ENCODE data around the gene RASSF10. TPM values are rescaled to one million over a fixed set of nuclear protein-coding genes. Genes with fewer than 3 reads are reported as not detected.

Gene RASSF10
- polyA plus RNA-seq, 1 of the 3 experiments (the other 2 are of a cell fraction) = not detected

GRCh38 chr11:12963792-12964536 lies 45.2 kb upstream of the RASSF10 start:
- Histone ChIP-seq H3K27ac (ENCODE audit: low read depth in 2 of 2, low read length in 1 of 2) (no peak overlapping the region), H2AFZ (ENCODE audit: low read depth) (no peak overlapping the region), H3K9me3 (no peaks in the 10 kb centered on the region), H3K36me3 (replicated peaks in 1 of 2; ENCODE audit: control insufficient read depth in 1 of 2, insufficient read depth in 2 of 2, low read length in 1 of 2) (no peaks in the 10 kb centered on the region), H3F3A (replicated peaks; ENCODE audit: insufficient read depth) (no peaks in the 10 kb centered on the region), H3K4me3 (ENCODE audit: low read depth in 2 of 2, low read length in 1 of 2) (no peak overlapping the region), H3K9ac (no peak overlapping the region), H3K9me2 (no peaks in the 10 kb centered on the region), H3K79me2 (ENCODE audit: insufficient read depth) (no peaks in the 10 kb centered on the region), H3K27me3 (ENCODE audit: insufficient read depth) (no peaks in the 10 kb centered on the region), H4K20me1 (ENCODE audit: insufficient read depth) (no peaks in the 10 kb centered on the region), H3K4me2 (no peak overlapping the region), H3K4me1 (ENCODE audit: control insufficient read depth in 1 of 2, insufficient read depth in 2 of 2, low read depth in 1 of 2, low read length in 1 of 2) (no peaks in the 10 kb centered on the region; a peak in 1 of 4 replicates)
- ChIA-PET POLR2A (interaction anchor here (0.5 kb wide), 1 partner anchor 10 kb away, joined by 3 read pairs; no protein-coding TSS in a partner anchor), CTCF (interaction anchor here (0.5 to 6.8 kb wide), 69 partner anchors 9 to 673 kb away, joined by 3 to 75 read pairs (median 4); partner anchors contain the start of gene RASSF10)
- peak; percentile 88 for DNase-seq
- no peak for TF ChIP-seq ZBTB33 (IDR thresholded peaks at IDR 0.05; ENCODE audit: borderline replicate concordance, low read depth)
- TF ChIP-seq EP300 (IDR thresholded peaks at IDR 0.05; ENCODE audit: borderline replicate concordance in 1 of 2, low read depth in 1 of 2, low read length in 1 of 2) = no peak
- TF ChIP-seq CTCF (IDR thresholded peaks at IDR 0.05) = peak; percentile 93
- TF ChIP-seq RAD21 (IDR thresholded peaks at IDR 0.05; ENCODE audit: low read length) = peak; percentile 91
- peak; percentile 95 for TF ChIP-seq SMC3 (IDR thresholded peaks at IDR 0.05; ENCODE audit: low read depth, low read length)
- TF ChIP-seq RFX5 (IDR thresholded peaks at IDR 0.05; ENCODE audit: low read length) = no peak
- peak; percentile 27; the same call in 1 of the 2 replicates for TF ChIP-seq NRF1 (IDR thresholded peaks at IDR 0.05; ENCODE audit: low read depth, low read length)
- peak; percentile 33; the same call in 1 of the 2 replicates for TF ChIP-seq MXI1 (IDR thresholded peaks at IDR 0.05; ENCODE audit: low read depth, low read length)
- TF ChIP-seq TEAD4 (IDR thresholded peaks at IDR 0.05; ENCODE audit: borderline replicate concordance, insufficient read depth) = no peak
- WGBS (ENCODE audit: low lambda C conversion rate) = 13% methylated on average over 13 of the region's 13 CpGs

- no peak for DNase-seq
- POLR2A ChIA-PET = interaction anchor here (0.5 kb wide), 1 partner anchor 11 kb away, joined by 3 read pairs; no protein-coding TSS in a partner anchor
- CTCF ChIA-PET = interaction anchor here (0.7 to 6.8 kb wide), 38 partner anchors 9 to 674 kb away, joined by 3 to 75 read pairs (median 4); partner anchors contain the start of gene RASSF10
- TF ChIP-seq IRF3 (IDR thresholded peaks at IDR 0.05; ENCODE audit: low read depth, low read length) (no peak), EP300 (IDR thresholded peaks at IDR 0.05; ENCODE audit: borderline replicate concordance in 1 of 2, low read depth in 1 of 2, low read length in 1 of 2) (no peak), TAF1 (IDR thresholded peaks at IDR 0.05; ENCODE audit: borderline replicate concordance, low read depth, low read length) (no peak), TCF12 (IDR thresholded peaks at IDR 0.05) (no peak), GATA2 (CRISPR knock-in tag; IDR thresholded peaks at IDR 0.05) (no peak), CTCF (IDR thresholded peaks at IDR 0.05) (no peak), GABPA (IDR thresholded peaks at IDR 0.05; ENCODE audit: low read depth) (no peak), MEF2A (IDR thresholded peaks at IDR 0.05; ENCODE audit: borderline replicate concordance, low read depth) (no peak), NRF1 (IDR thresholded peaks at IDR 0.05; ENCODE audit: low read depth, low read length) (no peak), ELF1 (IDR thresholded peaks at IDR 0.05) (no peak), RAD21 (IDR thresholded peaks at IDR 0.05; ENCODE audit: low read length) (no peak), FOXM1 (IDR thresholded peaks at IDR 0.05; ENCODE audit: low read depth) (no peak), RXRA (IDR thresholded peaks at IDR 0.05; ENCODE audit: borderline replicate concordance, low read depth) (no peak)
Observed at GRCh38 chr11:12964650-12965049, 44.5 kb upstream of the RASSF10 start.

More at GRCh38 chr11:12964650-12965049, 44.5 kb upstream of the RASSF10 start:
- H3F3A ChIP-seq (replicated peaks; ENCODE audit: insufficient read depth) = no peaks in the 10 kb centered on the region
- H3K9ac ChIP-seq = no peak overlapping the region
- no peaks in the 10 kb centered on the region for H3K36me3 ChIP-seq (replicated peaks in 1 of 2; ENCODE audit: control insufficient read depth in 1 of 2, insufficient read depth in 2 of 2, low read length in 1 of 2)
- H3K27me3 ChIP-seq (ENCODE audit: insufficient read depth) = no peaks in the 10 kb centered on the region
- 68% methylated on average over 7 of the region's 7 CpGs for WGBS (ENCODE audit: low lambda C conversion rate)
- H3K4me1 ChIP-seq (ENCODE audit: control insufficient read depth in 1 of 2, insufficient read depth in 2 of 2, low read depth in 1 of 2, low read length in 1 of 2) = no peaks in the 10 kb centered on the region; a peak in 1 of 4 replicates
- H3K27ac ChIP-seq (ENCODE audit: low read depth in 2 of 2, low read length in 1 of 2) = no peak overlapping the region
- H3K79me2 ChIP-seq (ENCODE audit: insufficient read depth) = no peaks in the 10 kb centered on the region
- H2AFZ ChIP-seq (ENCODE audit: low read depth) = no peak overlapping the region
- H3K9me2 ChIP-seq = no peaks in the 10 kb centered on the region
- H3K4me3 ChIP-seq (ENCODE audit: low read depth in 2 of 2, low read length in 1 of 2) = no peak overlapping the region
- H4K20me1 ChIP-seq (ENCODE audit: insufficient read depth) = no peaks in the 10 kb centered on the region
- H3K9me3 ChIP-seq = no peaks in the 10 kb centered on the region
- H3K4me2 ChIP-seq = no peak overlapping the region

Data from SK-N-SH (cell line).